ENCODE measurements around the gene MYL12A. TPM values are rescaled to one million over a fixed set of nuclear protein-coding genes. Genes with fewer than 3 reads are reported as not detected.

The MYL12A gene
- total RNA-seq, 2 experiments from 2014 or later = 405 to 423 TPM

DNA sequence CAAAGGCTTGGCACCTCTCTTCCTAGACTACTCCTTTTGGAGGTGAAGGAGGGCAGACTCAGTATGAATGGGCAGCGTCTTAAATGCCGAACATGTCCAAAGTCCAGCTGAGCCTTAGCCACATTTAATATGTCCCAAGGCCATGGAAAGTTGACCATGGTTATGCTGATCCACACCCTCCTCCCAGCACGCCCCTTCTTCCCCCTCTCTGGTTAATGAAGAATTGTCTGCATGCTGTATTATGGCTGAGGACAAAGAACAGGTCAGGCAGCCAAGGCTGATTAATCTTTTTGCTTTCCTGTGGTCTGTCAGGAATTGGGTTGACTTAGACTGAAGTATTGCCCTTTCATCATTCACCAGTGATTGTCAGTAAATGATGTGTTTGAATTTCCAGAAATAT lies 22.0 kb upstream of the MYL12A start:
- Mint-ChIP-seq H3K4me1 (ENCODE audit: low read depth) (peaks cover under 1% of the 10 kb centered on the region), H3K27me3 (no peaks in the 10 kb centered on the region), H3K4me3 (no peak overlapping the region), H3K27ac (no peak overlapping the region), H3K36me3 (ENCODE audit: low read depth) (no peaks in the 10 kb centered on the region), H3K9me3 (no peaks in the 10 kb centered on the region)
- no peak for ATAC-seq
- no peak for DNase-seq
- TF ChIP-seq, protein P1, sequence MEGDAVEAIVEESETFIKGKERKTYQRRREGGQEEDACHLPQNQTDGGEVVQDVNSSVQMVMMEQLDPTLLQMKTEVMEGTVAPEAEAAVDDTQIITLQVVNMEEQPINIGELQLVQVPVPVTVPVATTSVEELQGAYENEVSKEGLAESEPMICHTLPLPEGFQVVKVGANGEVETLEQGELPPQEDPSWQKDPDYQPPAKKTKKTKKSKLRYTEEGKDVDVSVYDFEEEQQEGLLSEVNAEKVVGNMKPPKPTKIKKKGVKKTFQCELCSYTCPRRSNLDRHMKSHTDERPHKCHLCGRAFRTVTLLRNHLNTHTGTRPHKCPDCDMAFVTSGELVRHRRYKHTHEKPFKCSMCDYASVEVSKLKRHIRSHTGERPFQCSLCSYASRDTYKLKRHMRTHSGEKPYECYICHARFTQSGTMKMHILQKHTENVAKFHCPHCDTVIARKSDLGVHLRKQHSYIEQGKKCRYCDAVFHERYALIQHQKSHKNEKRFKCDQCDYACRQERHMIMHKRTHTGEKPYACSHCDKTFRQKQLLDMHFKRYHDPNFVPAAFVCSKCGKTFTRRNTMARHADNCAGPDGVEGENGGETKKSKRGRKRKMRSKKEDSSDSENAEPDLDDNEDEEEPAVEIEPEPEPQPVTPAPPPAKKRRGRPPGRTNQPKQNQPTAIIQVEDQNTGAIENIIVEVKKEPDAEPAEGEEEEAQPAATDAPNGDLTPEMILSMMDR (IDR thresholded peaks at IDR 0.05) = no peak
- ChIA-PET POLR2A (no interaction called here), CTCF (interaction anchor here (1.3 kb wide), 1 partner anchor 74 kb away, joined by 4 read pairs; no protein-coding TSS in a partner anchor)
- intact Hi-C loops (cut with micrococcal nuclease) = no loop called here

DNA sequence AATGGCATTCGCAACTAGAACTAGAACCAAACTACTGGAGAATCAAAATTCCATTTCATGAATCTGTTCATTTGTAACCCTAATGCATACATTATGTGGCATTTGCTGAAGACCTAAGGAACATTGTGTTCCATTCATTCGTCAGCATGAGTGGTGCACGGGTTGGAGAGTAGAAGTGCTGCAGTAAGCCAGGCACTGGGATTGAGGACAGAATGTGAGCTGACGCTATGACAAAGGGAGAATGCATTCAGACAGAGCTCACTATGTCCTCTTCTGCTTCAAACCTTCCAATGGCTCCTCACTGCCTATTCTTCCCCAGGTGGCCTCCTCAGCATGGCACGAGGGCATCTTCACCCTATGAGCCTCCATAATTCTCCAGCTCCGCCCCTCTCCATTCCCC lies 21.6 kb upstream of the MYL12A start:
- H3K4me3 Mint-ChIP-seq = no peak overlapping the region
- no peaks in the 10 kb centered on the region for H3K36me3 Mint-ChIP-seq (ENCODE audit: low read depth)
- DNase-seq (no peak), ATAC-seq (no peak)
- CTCF ChIA-PET = interaction anchor here (1.3 kb wide), 1 partner anchor 74 kb away, joined by 4 read pairs; no protein-coding TSS in a partner anchor
- H3K27ac Mint-ChIP-seq = no peak overlapping the region
- peaks cover 2% of the 10 kb centered on the region for H3K4me1 Mint-ChIP-seq (ENCODE audit: low read depth)
- intact Hi-C loops (cut with micrococcal nuclease) = no loop called here
- TF ChIP-seq, protein P1 (IDR thresholded peaks at IDR 0.05) = no peak
- no peaks in the 10 kb centered on the region for H3K9me3 Mint-ChIP-seq
- no peaks in the 10 kb centered on the region for H3K27me3 Mint-ChIP-seq
- POLR2A ChIA-PET = no interaction called here

DNA sequence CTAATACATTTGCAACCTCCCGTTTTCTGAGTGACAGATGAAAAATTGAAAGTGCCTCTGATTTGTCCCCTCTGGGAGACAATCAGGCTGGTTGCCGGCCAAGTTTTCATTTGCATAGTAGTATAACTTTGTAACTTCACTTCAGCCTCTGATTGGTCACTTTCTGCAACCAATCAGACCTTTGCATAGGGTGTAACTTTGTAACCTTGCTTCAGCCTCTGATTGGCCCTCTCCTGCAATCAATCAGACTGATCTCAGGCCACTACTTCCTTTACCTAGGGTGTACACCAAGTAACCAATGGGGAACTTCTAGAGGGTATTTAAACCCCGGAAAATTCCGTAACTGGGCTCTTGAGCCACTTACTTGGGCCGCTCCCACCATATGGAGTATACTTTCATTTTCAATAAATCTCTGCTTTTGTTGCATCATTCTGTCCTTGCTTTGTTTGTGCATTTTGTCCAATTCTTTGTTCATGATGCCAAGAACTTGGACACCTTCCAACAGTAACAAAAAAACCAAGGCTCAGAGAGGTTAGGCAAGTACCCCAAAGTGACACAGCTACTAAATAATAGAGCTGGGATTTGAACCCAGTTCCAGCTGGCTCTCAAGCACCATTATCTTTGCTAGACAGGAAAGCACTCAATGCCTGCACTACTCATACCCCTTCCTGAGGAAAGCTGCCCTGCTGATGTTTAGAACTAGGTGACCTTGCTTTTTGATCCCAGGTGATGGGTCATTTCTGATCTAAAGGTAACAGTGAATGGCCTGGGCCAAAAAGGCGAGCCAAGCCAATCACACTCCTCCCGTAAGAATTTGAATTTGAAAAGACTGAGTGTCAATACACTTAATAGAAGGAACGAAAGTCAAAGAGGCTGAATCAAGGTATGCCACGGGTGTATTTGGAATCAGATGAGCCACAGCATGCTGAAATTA lies 16.9 kb upstream of the MYL12A start:
- H3K4me1 Mint-ChIP-seq (ENCODE audit: low read depth) = peaks cover 2% of the 10 kb centered on the region
- H3K27ac Mint-ChIP-seq = no peak overlapping the region
- TF ChIP-seq, protein P1 (IDR thresholded peaks at IDR 0.05) = no peak
- H3K4me3 Mint-ChIP-seq = no peak overlapping the region
- peak; percentile 6 for DNase-seq
- peaks cover 2% of the 10 kb centered on the region for H3K36me3 Mint-ChIP-seq (ENCODE audit: low read depth)
- CTCF ChIA-PET = interaction anchor here (1.7 kb wide), 1 partner anchor 16 kb away, joined by 5 read pairs; no protein-coding TSS in a partner anchor
- no peaks in the 10 kb centered on the region for H3K27me3 Mint-ChIP-seq
- POLR2A ChIA-PET = no interaction called here
- intact Hi-C loops (cut with micrococcal nuclease) = no loop called here
- no peaks in the 10 kb centered on the region for H3K9me3 Mint-ChIP-seq
- peak; percentile 51 for ATAC-seq

DNA sequence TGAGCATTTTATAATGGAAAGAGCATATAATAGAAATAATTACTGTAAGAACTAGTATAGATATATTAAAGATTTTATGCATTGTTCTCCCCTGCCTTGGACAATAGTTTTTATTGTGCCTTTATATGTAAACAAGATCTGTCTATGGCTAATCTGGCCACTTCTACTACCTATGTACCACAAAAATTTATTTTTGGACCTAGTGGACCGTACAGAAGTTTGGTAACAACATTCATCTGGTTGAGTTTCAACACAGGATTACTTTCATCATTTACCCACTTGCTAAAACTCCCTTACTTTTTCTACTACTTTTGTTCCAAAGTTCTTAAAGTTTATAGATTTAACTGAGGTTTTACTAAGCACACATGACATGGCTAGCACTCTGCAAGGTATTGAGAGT lies 14.6 kb upstream of the MYL12A start:
- ChIA-PET POLR2A (no interaction called here), CTCF (no interaction called here)
- Mint-ChIP-seq H3K4me1 (ENCODE audit: low read depth) (peaks cover 2% of the 10 kb centered on the region), H3K9me3 (no peaks in the 10 kb centered on the region), H3K4me3 (no peak overlapping the region), H3K27me3 (no peaks in the 10 kb centered on the region), H3K27ac (no peak overlapping the region), H3K36me3 (ENCODE audit: low read depth) (peaks cover 2% of the 10 kb centered on the region)
- no peak for ATAC-seq
- DNase-seq = no peak
- TF ChIP-seq, protein P1 (IDR thresholded peaks at IDR 0.05) = no peak
- intact Hi-C loops (cut with micrococcal nuclease) = no loop called here
